Ovary (tissue), 9 donors: Measurements from ENCODE around the gene PSIP1. TPM values are rescaled to one million over a fixed set of nuclear protein-coding genes. Genes with fewer than 3 reads are reported as not detected.

Experiments
- DNase-seq, 5 donors: peaks; one replicate each; pipeline ENCODE4 v3.0.0-alpha.2; 2019 to 2020
- H3K27ac ChIP-seq, 2 donors: fragments of 200-600 bp; one replicate each; pipeline versions ENCODE4 v1.5.1 to v1.8.0; 2019 to 2022
- H3K27me3 ChIP-seq: fragments of 200-600 bp; one replicate; pipeline ENCODE4 v1.8.0; 2022
- H3K36me3 ChIP-seq: fragments of 200-600 bp; sonication (generic); one replicate; pipeline ENCODE4 v1.5.1; 2019
- H3K4me1 ChIP-seq: one replicate; pipeline ENCODE4 v1.8.1; 2013; ENCODE audit warnings: mild to moderate bottlenecking, moderate library complexity; ENCODE audit not compliant: insufficient read depth
- H3K4me3 ChIP-seq: fragments of 200-600 bp; sonication (generic); one replicate; pipeline ENCODE4 v1.5.1; 2017
- H3K9me3 ChIP-seq, 2 donors: fragments of 200-600 bp in 1 of 2; sonication (generic) in 1 of 2; one replicate each; pipeline versions ENCODE4 v1.5.1 to v1.8.1; 2013 to 2019; ENCODE audit warnings: mild to moderate bottlenecking in 1 of 2, moderate library complexity in 1 of 2
- CTCF ChIP-seq, 3 donors: fragments of 450-650 bp in 2 of 3; fragments of 200-600 bp in 1 of 3; IDR thresholded peaks; one replicate each; pipeline versions ENCODE4 v1.5.1 to v1.8.0; 2016 to 2022; ENCODE audit warnings: antibody characterized with exemption in 3 of 3, mild to moderate bottlenecking in 1 of 3
- EP300 ChIP-seq: sonication (generic); formaldehyde crosslinking; IDR thresholded peaks from one replicate; pipeline ENCODE4 v1.6.1; 2017; ENCODE audit warnings: antibody characterized with exemption
- POLR2A ChIP-seq: fragments of 450-650 bp; IDR thresholded peaks from one replicate; pipeline ENCODE4 v1.6.1; 2017; ENCODE audit warnings: antibody characterized with exemption, mild to moderate bottlenecking, moderate library complexity
- WGBS, 3 donors: extraction: QIAGEN DNeasy Blood & Tissue Kit in 1 of 3; methylation state at CpG; one replicate each; pipeline versions ENCODE4 v1.1.5 to v1.1.7; 2013 to 2017; 5-methylcytosine and 5-hydroxymethylcytosine counted together
- intact Hi-C, 4 donors: fragments of 100-400 bp; cut with DNase I; formaldehyde crosslinking; loops; one replicate each; pipeline versions ENCODE4 v1.11.0 to v1.15.1; 2022 to 2023
- polyA plus RNA-seq, 2 donors: library from polyadenylated mRNA; stranded (reverse); fragments of 200-250 nt in 1 of 2; fragments of 350-450 nt in 1 of 2; fragmentation: Illumina TruSeq in 1 of 2; extraction: RNeasy Lipid Tissue Mini Kit (QIAGEN cat#74804) in 1 of 2; gene quantifications; one replicate each; pipeline ENCODE4 v1.2.3, GENCODE V29; 2013 to 2014
- total RNA-seq, 7 donors: library from RNA; depleted of rRNA in 2 of 7; stranded (reverse); fragments of >200 nt in 2 of 7; fragmentation: NEBNext Ultra II Directional in 3 of 7; extraction: Animal tissue kit (Norgen Biotek cat#: 25700) in 3 of 7; gene quantifications; one replicate each; pipeline versions ENCODE4 v1.1.0 to v1.2.4, GENCODE V29; 2016 to 2023
- donor health status: DM: no; HTN: no; CAD: no; lungs with moderate emphysema.
- donor health status: DM: no; HTN: no; CAD: no.
- donor health status: Bipolar disorder and iron deficiency.
- donor health status: DM: yes; HTN: yes; CAD: no.
- donor health status: DM: no; HTN: no; CAD: no.
- donor health status: DM: yes; HTN: yes; CAD: no.

Gene PSIP1
- total and polyA plus RNA-seq, 9 donors = 69.5 to 104 (median 81.2) TPM

- TF ChIP-seq POLR2A (no peak), EP300 (no peak), CTCF (IDR thresholded peaks at IDR 0.05) (no peak)
- Histone ChIP-seq H3K27me3 (no peaks in the 10 kb centered on the region), H3K27ac (no peak overlapping the region), H3K9me3 (no peaks in the 10 kb centered on the region), H3K36me3 (no peaks in the 10 kb centered on the region), H3K4me3 (no peak overlapping the region), H3K4me1 (peaks cover 1% of the 10 kb centered on the region)
- DNase-seq = no peak
- intact Hi-C loops = loop anchor here in 1 of 4 donors (10.0 kb wide), 1 partner anchor 294 kb away; no protein-coding TSS in a partner anchor
- WGBS, 3 donors = 62 to 64% (median 64%) methylated on average over 2 of the region's 2 CpGs
Observed at GRCh38 chr9:15499139-15499538, 11.6 kb downstream of the PSIP1 start.

GRCh38 chr9:15498246-15498995 is 12.3 kb downstream of the PSIP1 start:
- no peaks in the 10 kb centered on the region for H3K36me3 ChIP-seq
- no peak overlapping the region for H3K27ac ChIP-seq
- H3K9me3 ChIP-seq = no peaks in the 10 kb centered on the region
- H3K4me1 ChIP-seq = peaks cover 1% of the 10 kb centered on the region
- no peak for TF ChIP-seq CTCF (IDR thresholded peaks at IDR 0.05)
- WGBS, 3 donors = 93 to 98% (median 95%) methylated on average over 13 of the region's 13 CpGs
- DNase-seq = no peak
- no peaks in the 10 kb centered on the region for H3K27me3 ChIP-seq
- no peak overlapping the region for H3K4me3 ChIP-seq
- intact Hi-C loops = loop anchor here in 1 of 4 donors (10.0 kb wide), 1 partner anchor 294 kb away; no protein-coding TSS in a partner anchor

GRCh38 chr9:15492485-15493150 is 18.2 kb downstream of the PSIP1 start:
- no peaks in the 10 kb centered on the region for H3K4me1 ChIP-seq
- no peak overlapping the region for H3K4me3 ChIP-seq
- H3K9me3 ChIP-seq = no peaks in the 10 kb centered on the region
- TF ChIP-seq POLR2A = no peak
- no peak for TF ChIP-seq EP300
- no peak for TF ChIP-seq CTCF (IDR thresholded peaks at IDR 0.05)
- no peaks in the 10 kb centered on the region for H3K27me3 ChIP-seq
- no peaks in the 10 kb centered on the region for H3K36me3 ChIP-seq
- no peak for DNase-seq
- 89 to 96% (median 93%) methylated on average over 13 of the region's 13 CpGs for WGBS, 3 donors
- H3K27ac ChIP-seq = no peak overlapping the region
- intact Hi-C loops = loop anchor here in 1 of 4 donors (10.0 kb wide), 1 partner anchor 288 kb away; no protein-coding TSS in a partner anchor

GRCh38 chr9:15491950-15492349 is 18.8 kb downstream of the PSIP1 start:
- Histone ChIP-seq H3K36me3 (no peaks in the 10 kb centered on the region), H3K4me3 (no peak overlapping the region), H3K27ac (no peak overlapping the region), H3K4me1 (no peaks in the 10 kb centered on the region), H3K9me3 (no peaks in the 10 kb centered on the region), H3K27me3 (no peaks in the 10 kb centered on the region)
- intact Hi-C loops = loop anchor here in 1 of 4 donors (10.0 kb wide), 1 partner anchor 287 kb away; no protein-coding TSS in a partner anchor
- no peak for DNase-seq
- TF ChIP-seq EP300 = no peak
- no peak for TF ChIP-seq CTCF (IDR thresholded peaks at IDR 0.05)
- TF ChIP-seq POLR2A = no peak
- 92 to 100% (median 98%) methylated on average over 1 of the region's 1 CpG for whole genome bisulfite sequencing, 3 donors
